A549 (cell line): ENCODE results near the gene USF1. TPM values are rescaled to one million over a fixed set of nuclear protein-coding genes. Genes with fewer than 3 reads are reported as not detected.

Source experiments
- ATAC-seq, 2 experiments: fragments of 200-7000 bp in 1 of 2; fragments of >200 bp in 1 of 2; cut with Nextera tagmentation in 1 of 2; cut with Tn5 transposase in 1 of 2; 3 replicates each; pipeline versions ENCODE4 v1.8.0 to v1.9.1; 2018 to 2020; ENCODE audit warnings: mild to moderate bottlenecking in 1 of 2, moderate library complexity in 1 of 2
- CTCF ChIA-PET: fragments of 300-600 bp; sonication (Branson Sonifier 250); formaldehyde crosslinking; extraction: SDS; loops from one replicate; lab custom pipeline; 2021; ENCODE audit warnings: antibody characterized with exemption, inconsistent platforms; lab: Yijun Ruan, JAX
- POLR2A ChIA-PET: fragments of 350-600 bp; formaldehyde crosslinking; extraction: SDS; loops from one replicate; lab custom pipeline; 2021; ENCODE audit warnings: antibody characterized with exemption, inconsistent platforms; lab: Yijun Ruan, JAX
- DNase-seq, 2 experiments: peaks; one replicate each; pipeline versions ENCODE4 v3.0.0 to v3.0.0-alpha.2; 2011 to 2016; ENCODE audit warnings: low read depth in 1 of 2, low spot score in 1 of 2
- FAIRE-seq: peaks from 2 replicates; lab custom pipeline; 2011; peaks lifted over from hg19 to GRCh38; lab: Jason Lieb, UNC
- H3K27ac ChIP-seq, 2 experiments: fragments of >200 bp; sonication (Bioruptor Twin); formaldehyde crosslinking; 3 replicates each; pipeline ENCODE4 v1.5.1; 2016 to 2017
- H3K4me1 ChIP-seq: fragments of >200 bp; sonication (Bioruptor Twin); formaldehyde crosslinking; 3 replicates; pipeline ENCODE4 v1.6.1; 2016
- H3K4me2 ChIP-seq: fragments of >200 bp; sonication (Bioruptor Twin); formaldehyde crosslinking; 3 replicates; pipeline ENCODE4 v1.6.1; 2016
- H3K4me3 ChIP-seq: fragments of >200 bp; sonication (Bioruptor Twin); formaldehyde crosslinking; 3 replicates; pipeline ENCODE4 v1.5.1; 2016
- H3K9me3 ChIP-seq: fragments of >200 bp; sonication (Bioruptor Twin); formaldehyde crosslinking; 3 replicates; pipeline ENCODE4 v1.6.1; 2016
- ATOH8 ChIP-seq: fragments of 250-450 bp; sonication (Bioruptor Pico); IDR thresholded peaks from 2 replicates; pipeline ENCODE4 v1.5.0; 2020; ENCODE audit warnings: low read depth, mild to moderate bottlenecking, moderate library complexity
- CTCF ChIP-seq: fragments of >200 bp; sonication (Bioruptor Twin); formaldehyde crosslinking; IDR thresholded peaks from 3 replicates; pipeline ENCODE4 v1.5.1; 2016
- EHF ChIP-seq: fragments of 250-450 bp; sonication (Bioruptor Pico); IDR thresholded peaks from 2 replicates; pipeline ENCODE4 v1.5.0; 2020; ENCODE audit warnings: mild to moderate bottlenecking
- FOSL2 ChIP-seq, 2 experiments: fragments of 450-650 bp in 1 of 2; fragments of >200 bp in 1 of 2; sonication (Bioruptor Twin) in 1 of 2; formaldehyde crosslinking; IDR thresholded peaks; 2 replicates each; pipeline versions ENCODE4 v1.5.0 to v1.6.1; 2016 to 2020; ENCODE audit warnings: mild to moderate bottlenecking in 1 of 2, moderate library complexity in 1 of 2
- GATA3 ChIP-seq: IDR thresholded peaks from 2 replicates; pipeline ENCODE4 v1.6.1; 2012; ENCODE audit warnings: borderline replicate concordance
- HDAC2 ChIP-seq: fragments of 200-600 bp; sonication (generic); IDR thresholded peaks from 2 replicates; pipeline ENCODE4 v1.6.1; 2016
- HEYL ChIP-seq: fragments of 250-450 bp; sonication (Bioruptor Pico); IDR thresholded peaks from 2 replicates; pipeline ENCODE4 v1.8.0; 2021; ENCODE audit warnings: mild to moderate bottlenecking, moderate library complexity
- HOXB13 ChIP-seq: fragments of 250-450 bp; sonication (Bioruptor Pico); IDR thresholded peaks from 2 replicates; pipeline ENCODE4 v1.5.0; 2020; ENCODE audit warnings: low read depth, mild to moderate bottlenecking, moderate library complexity
- MAX ChIP-seq: IDR thresholded peaks from 2 replicates; pipeline ENCODE4 v1.6.1; 2012
- MYC ChIP-seq: IDR thresholded peaks from 2 replicates; pipeline ENCODE4 v1.6.1; 2012; ENCODE audit warnings: mild to moderate bottlenecking, inconsistent platforms, low read length, improper control_type of control experiment, borderline replicate concordance
- RCOR1 ChIP-seq: fragments of 150-350 bp; IDR thresholded peaks from 2 replicates; pipeline ENCODE4 v1.6.1; 2014; ENCODE audit warnings: antibody characterized with exemption, low read length, low read depth
- REST ChIP-seq: fragments of 200-600 bp; sonication (generic); IDR thresholded peaks from 2 replicates; pipeline ENCODE4 v1.6.1; 2016; ENCODE audit warnings: antibody characterized with exemption, mild to moderate bottlenecking, moderate library complexity
- RFX5 ChIP-seq: fragments of 450-650 bp; IDR thresholded peaks from 2 replicates; pipeline ENCODE4 v1.7.1; 2014; ENCODE audit warnings: antibody characterized with exemption, mild to moderate bottlenecking, moderate library complexity
- RNF2 ChIP-seq: fragments of 200-600 bp; sonication (generic); IDR thresholded peaks from 2 replicates; pipeline ENCODE4 v1.6.1; 2016; ENCODE audit warnings: low read depth, mild to moderate bottlenecking, antibody characterized with exemption, moderate library complexity, borderline replicate concordance
- SMC3 ChIP-seq: fragments of >200 bp; sonication (Bioruptor Twin); formaldehyde crosslinking; IDR thresholded peaks from 3 replicates; pipeline ENCODE4 v1.6.1; 2018; ENCODE audit warnings: inconsistent platforms
- ZFP36 ChIP-seq: fragments of 450-650 bp; IDR thresholded peaks from 2 replicates; pipeline ENCODE4 v1.6.1; 2014; ENCODE audit warnings: borderline replicate concordance; ENCODE audit not compliant: partially characterized antibody
- WGBS: methylation state at CpG from one replicate; pipeline ENCODE4 v1.1.6; 2017; ENCODE audit errors: missing lambda C conversion rate; 5-methylcytosine and 5-hydroxymethylcytosine counted together
- polyA plus RNA-seq, 4 experiments: library from polyadenylated mRNA; depleted of rRNA in 3 of 4; stranded (reverse); fragments of >200 nt; fragmentation: RNase III in 1 of 4; extraction: RNeasy Plus Mini Kit Qiagen cat#74134 plus additional on column Dnase treatment in 1 of 4; gene quantifications; 2 replicates in 3 of 4; 3 replicates in 1 of 4; pipeline ENCODE4 v1.2.3, GENCODE V29; 2011 to 2017

The USF1 gene
- polyA plus RNA-seq, 2 of the 4 experiments (the other 2 are of a cell fraction): 35.5 to 60.5 TPM

GRCh38 chr1:161074676-161075368 lies 29.0 kb upstream of the USF1 start:
- Histone ChIP-seq H3K4me2 (peak overlapping the region; percentile 16; the same call in 2 of the 3 replicates), H3K9me3 (no peaks in the 10 kb centered on the region), H3K4me3 (no peak overlapping the region), H3K27ac (peak overlapping the region; percentile 51 to 71), H3K4me1 (peaks cover 27% of the 10 kb centered on the region)
- no peak for TF ChIP-seq MYC
- no peak for TF ChIP-seq GATA3
- no peak for TF ChIP-seq HEYL (CRISPR knock-in tag)
- no peak for TF ChIP-seq RNF2
- no peak for TF ChIP-seq RFX5
- no peak for TF ChIP-seq EHF
- DNase-seq (peak in 1 of 2 experiments; percentile 54), ATAC-seq (peak in 1 of 2 experiments; percentile 18; a peak in 2 of 6 replicates), FAIRE-seq (no peak)
- ChIA-PET POLR2A (no interaction called here), CTCF (interaction anchor here (0.9 to 13.9 kb wide), 4 partner anchors 8 to 22 kb away, joined by 3 to 319 read pairs (median 40); partner anchors contain the start of genes KLHDC9 and NECTIN4)
- 65% methylated on average over 9 of the region's 12 CpGs for WGBS

GRCh38 chr1:161073474-161074121 lies 27.8 kb upstream of the USF1 start:
- H3K27ac ChIP-seq: peak overlapping the region; percentile 51 to 71; a peak in 4 of 6 replicates
- peak; percentile 49 to 61; a peak in 5 of 6 replicates for ATAC-seq
- CTCF ChIA-PET: interaction anchor here (0.8 to 13.9 kb wide), 8 partner anchors 9 to 75 kb away, joined by 3 to 319 read pairs (median 6); partner anchors contain the start of genes KLHDC9 and NECTIN4
- peak overlapping the region; percentile 26 for H3K4me2 ChIP-seq
- no peak overlapping the region for H3K4me3 ChIP-seq
- POLR2A ChIA-PET: interaction anchor here (0.5 kb wide), 1 partner anchor 82 kb away, joined by 3 read pairs; no protein-coding TSS in a partner anchor
- peaks cover 27% of the 10 kb centered on the region for H3K4me1 ChIP-seq
- 73% methylated on average over 6 of the region's 7 CpGs for WGBS
- no peaks in the 10 kb centered on the region for H3K9me3 ChIP-seq
- no peak for DNase-seq
- no peak for TF ChIP-seq CTCF
- TF ChIP-seq ZFP36: no peak
- TF ChIP-seq HDAC2: no peak
- no peak for TF ChIP-seq MYC
- TF ChIP-seq FOSL2 (IDR thresholded peaks at IDR 0.05): no peak
- TF ChIP-seq FOSL2 (CRISPR knock-in tag; IDR thresholded peaks at IDR 0.05): no peak
- no peak for TF ChIP-seq REST
- no peak for TF ChIP-seq HOXB13 (CRISPR knock-in tag)
- no peak for TF ChIP-seq RCOR1
- no peak for TF ChIP-seq SMC3
- TF ChIP-seq ATOH8: no peak
- TF ChIP-seq MAX: no peak
- FAIRE-seq: no peak
